ENCODE data around the gene ZFP57. TPM values are rescaled to one million over a fixed set of nuclear protein-coding genes. Genes with fewer than 3 reads are reported as not detected.

The ZFP57 gene
- total RNA-seq, 1 donor from 2014 or later, result not detected

GRCh38 chr6:29656157-29656556 lies 24.8 kb downstream of the ZFP57 start:
- Histone ChIP-seq H3K4me1 (peaks cover 0 to 13% of the 10 kb centered on the region in 2 donors), H3K9me3 (no peaks in the 10 kb centered on the region), H3K36me3 (no peaks in the 10 kb centered on the region), H3K27me3 (no peaks in the 10 kb centered on the region), H3K27ac (peak overlapping the region; percentile 56 to 67), H3K4me3 (no peak overlapping the region)
- TF ChIP-seq CTCF (IDR thresholded peaks at IDR 0.05), result no peak
- intact Hi-C loops (cut with DNase I), result no loop called here
- DNase-seq (ENCODE audit: low spot score in 2 of 2), result no peak

- peak overlapping the region; percentile 56 to 67 for H3K27ac ChIP-seq
- DNase-seq (ENCODE audit: low spot score in 2 of 2), result no peak
- no peaks in the 10 kb centered on the region for H3K27me3 ChIP-seq
- H3K4me1 ChIP-seq, result peaks cover 0 to 13% of the 10 kb centered on the region in 2 donors
- no peak overlapping the region for H3K4me3 ChIP-seq
- no peaks in the 10 kb centered on the region for H3K36me3 ChIP-seq
- no peak for TF ChIP-seq CTCF (IDR thresholded peaks at IDR 0.05)
- no peaks in the 10 kb centered on the region for H3K9me3 ChIP-seq
- intact Hi-C loops (cut with DNase I), result no loop called here
These were observed 25.3 kb downstream of the ZFP57 start for GRCh38 chr6:29655658-29656057.

GRCh38 chr6:29653452-29654038 lies 27.4 kb downstream of the ZFP57 start:
- H3K36me3 ChIP-seq, result no peaks in the 10 kb centered on the region
- no peaks in the 10 kb centered on the region for H3K9me3 ChIP-seq
- H3K4me3 ChIP-seq, result no peak overlapping the region
- no peaks in the 10 kb centered on the region for H3K27me3 ChIP-seq
- no peak overlapping the region for H3K27ac ChIP-seq
- DNase-seq (ENCODE audit: low spot score in 2 of 2), result no peak
- intact Hi-C loops (cut with DNase I), result loop anchor here (5.0 kb wide), 2 partner anchors 179 to 274 kb away; no protein-coding TSS in a partner anchor
- TF ChIP-seq CTCF (IDR thresholded peaks at IDR 0.05), result peak; percentile 7 to 78 (median 66)
- peaks cover 0 to 13% of the 10 kb centered on the region in 2 donors for H3K4me1 ChIP-seq

- intact Hi-C loops (cut with DNase I), result loop anchor here (5.0 kb wide), 2 partner anchors 180 to 275 kb away; no protein-coding TSS in a partner anchor
- no peak overlapping the region for H3K27ac ChIP-seq
- H3K9me3 ChIP-seq, result no peaks in the 10 kb centered on the region
- H3K27me3 ChIP-seq, result no peaks in the 10 kb centered on the region
- peaks cover 0 to 13% of the 10 kb centered on the region in 2 donors for H3K4me1 ChIP-seq
- H3K4me3 ChIP-seq, result no peak overlapping the region
- no peak for DNase-seq (ENCODE audit: low spot score in 2 of 2)
- TF ChIP-seq CTCF (IDR thresholded peaks at IDR 0.05), result no peak
- H3K36me3 ChIP-seq, result no peaks in the 10 kb centered on the region
These were observed 28.8 kb downstream of the ZFP57 start for GRCh38 chr6:29652198-29652584.

GRCh38 chr6:29651413-29652197 lies 29.3 kb downstream of the ZFP57 start:
- Histone ChIP-seq H3K9me3 (no peaks in the 10 kb centered on the region), H3K4me3 (no peak overlapping the region), H3K36me3 (no peaks in the 10 kb centered on the region), H3K27me3 (no peaks in the 10 kb centered on the region), H3K4me1 (peaks cover 0 to 13% of the 10 kb centered on the region in 2 donors), H3K27ac (no peak overlapping the region)
- peak; percentile 21 to 61 (median 53) for TF ChIP-seq CTCF (IDR thresholded peaks at IDR 0.05)
- no peak for DNase-seq (ENCODE audit: low spot score in 2 of 2)
- intact Hi-C loops (cut with DNase I), result loop anchor here (2.0 to 5.0 kb wide), 3 partner anchors 33 to 276 kb away; no protein-coding TSS in a partner anchor

Measured in ascending aorta (tissue), 2 donors.